Mammary epithelial cell (primary cell): ENCODE measurements around the gene PLEKHO2.

Source experiments
- CTCF ChIP-seq, 2 donors: IDR thresholded peaks in 1 of 2; conservative IDR thresholded peaks in 1 of 2; 2 replicates each; pipeline ENCODE4 v1.5.1; 2011 to 2012; ENCODE audit warnings: inconsistent platforms in 2 of 2, low read length in 2 of 2, mild to moderate bottlenecking in 2 of 2, control low read depth in 1 of 2, low read depth in 1 of 2; ENCODE audit not compliant: insufficient read depth in 1 of 2; ENCODE audit errors: extremely low read depth in 1 of 2
- EZH2 ChIP-seq: IDR thresholded peaks from 2 replicates; pipeline ENCODE4 v1.6.1; 2012; ENCODE audit warnings: low read length, inconsistent platforms, borderline replicate concordance

- TF ChIP-seq CTCF (conservative IDR thresholded peaks at IDR 0.05 in 1 of 2, IDR thresholded peaks at IDR 0.05 in 1 of 2; ENCODE audit: extremely low read depth in 1 of 2, insufficient read depth in 1 of 2, low read depth in 1 of 2, low read length in 2 of 2) (no peak), EZH2 (no peak)
Observed at GRCh38 chr15:64864068-64864467, 22.4 kb downstream of the PLEKHO2 start.
